ENCODE measurements around the gene CACNA1E.

Gene CACNA1E

GRCh38 chr1:181545395-181545794 is 62.1 kb downstream of the CACNA1E start:
- no peak overlapping the region for H3K4me3 ChIP-seq (replicated peaks in 1 of 2; ENCODE audit: low read depth in 2 of 2, low read length in 2 of 2)
- no peak for TF ChIP-seq CTCF (IDR thresholded peaks at IDR 0.05; ENCODE audit: low read depth, low read length)
- DNase-seq (ENCODE audit: low read depth in 2 of 2), result no peak

GRCh38 chr1:181548497-181548896 is 65.2 kb downstream of the CACNA1E start:
- DNase-seq (ENCODE audit: low read depth in 2 of 2), result no peak
- no peak overlapping the region for H3K4me3 ChIP-seq (replicated peaks in 1 of 2; ENCODE audit: low read depth in 2 of 2, low read length in 2 of 2)
- no peak for TF ChIP-seq CTCF (IDR thresholded peaks at IDR 0.05; ENCODE audit: low read depth, low read length)

GRCh38 chr1:181551249-181551648 is 67.9 kb downstream of the CACNA1E start:
- TF ChIP-seq CTCF (IDR thresholded peaks at IDR 0.05; ENCODE audit: low read depth, low read length), result no peak
- no peak overlapping the region for H3K4me3 ChIP-seq (replicated peaks in 1 of 2; ENCODE audit: low read depth in 2 of 2, low read length in 2 of 2)
- DNase-seq (ENCODE audit: low read depth in 2 of 2), result no peak

DNA sequence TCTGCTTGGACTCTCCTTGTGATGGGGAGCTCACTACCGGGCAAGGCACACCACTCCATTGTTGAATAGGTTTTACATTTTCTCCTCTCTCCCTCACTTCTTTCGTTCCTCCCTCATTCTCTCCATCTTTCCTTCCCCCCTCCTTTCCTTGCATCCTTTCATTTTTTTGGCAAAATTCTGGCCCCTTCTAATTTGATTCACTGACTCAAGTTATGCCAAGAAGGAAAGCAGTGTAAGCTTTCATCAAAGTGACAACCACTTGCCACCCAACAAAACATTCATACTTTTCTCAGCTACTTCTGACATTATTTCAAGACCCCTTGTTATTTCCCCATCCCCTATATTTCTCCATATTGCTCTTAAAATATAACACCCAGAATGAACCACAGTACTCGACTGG is 68.4 kb downstream of the CACNA1E start:
- TF ChIP-seq CTCF (IDR thresholded peaks at IDR 0.05; ENCODE audit: low read depth, low read length), result no peak
- no peak overlapping the region for H3K4me3 ChIP-seq (replicated peaks in 1 of 2; ENCODE audit: low read depth in 2 of 2, low read length in 2 of 2)
- no peak for DNase-seq (ENCODE audit: low read depth in 2 of 2)

DNA sequence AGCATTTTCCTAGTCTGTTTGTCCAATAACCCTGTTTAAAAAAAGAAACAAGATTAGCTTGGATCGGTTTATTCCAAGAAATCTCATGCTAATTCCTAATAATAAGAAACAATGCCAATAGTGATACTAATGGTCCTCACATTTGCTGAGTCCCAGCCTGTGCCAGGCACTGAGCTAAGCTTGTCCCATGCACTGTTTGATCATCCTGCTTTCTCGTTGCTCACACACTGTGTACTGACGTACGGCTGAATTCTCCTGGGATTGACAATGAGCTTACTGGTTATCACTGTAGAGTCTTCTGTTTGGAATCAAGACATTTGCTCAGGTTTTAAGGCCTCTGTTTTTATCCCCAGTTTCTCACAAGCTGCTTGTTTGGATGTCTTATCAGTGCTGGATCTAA is 71.1 kb downstream of the CACNA1E start:
- no peak overlapping the region for H3K4me3 ChIP-seq (replicated peaks in 1 of 2; ENCODE audit: low read depth in 2 of 2, low read length in 2 of 2)
- no peak for DNase-seq (ENCODE audit: low read depth in 2 of 2)
- TF ChIP-seq CTCF (IDR thresholded peaks at IDR 0.05; ENCODE audit: low read depth, low read length), result no peak

DNA sequence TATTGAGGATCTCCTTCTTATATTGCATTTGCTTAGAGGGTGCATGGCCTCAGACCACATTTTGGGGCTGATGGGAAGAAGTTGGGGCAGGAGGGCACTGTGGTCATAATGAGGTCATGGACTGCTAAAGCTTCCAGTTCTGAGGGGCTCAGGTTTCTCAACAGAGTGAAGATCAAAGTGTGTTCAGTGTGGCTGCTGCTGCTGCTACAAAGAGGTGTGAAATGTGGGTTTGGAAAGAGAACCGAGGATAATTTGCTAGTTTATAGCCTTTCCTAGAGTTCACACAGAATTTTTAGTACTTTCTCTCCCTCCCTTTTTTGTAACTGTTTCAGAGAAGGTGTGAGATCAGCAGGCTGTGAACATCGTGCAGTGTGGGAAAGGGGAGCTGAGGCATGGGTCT is 73.3 kb downstream of the CACNA1E start:
- DNase-seq (ENCODE audit: low read depth in 2 of 2), result no peak
- no peak for TF ChIP-seq CTCF (IDR thresholded peaks at IDR 0.05; ENCODE audit: low read depth, low read length)
- no peak overlapping the region for H3K4me3 ChIP-seq (replicated peaks in 1 of 2; ENCODE audit: low read depth in 2 of 2, low read length in 2 of 2)

DNA sequence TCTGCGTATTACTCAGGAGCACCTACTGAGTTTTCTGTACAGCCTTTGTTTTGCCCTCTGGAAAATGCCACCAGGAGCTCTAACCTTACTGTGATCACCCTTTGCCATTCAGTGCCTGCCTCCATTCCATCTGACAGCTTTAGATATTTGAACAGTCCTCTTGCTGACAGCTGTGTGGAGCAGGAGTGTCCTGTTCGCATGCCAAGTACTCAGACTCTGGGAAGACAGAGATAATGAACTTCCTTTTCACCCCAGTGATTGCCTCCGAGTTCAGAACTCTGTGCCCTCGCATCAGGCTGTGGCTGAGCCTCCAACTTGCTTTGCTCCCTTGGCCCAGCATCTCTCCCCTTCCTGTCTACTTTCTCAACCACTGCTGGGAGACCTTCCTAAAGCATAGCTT is 74.0 kb downstream of the CACNA1E start:
- DNase-seq (ENCODE audit: low read depth in 2 of 2), result no peak
- no peak for TF ChIP-seq CTCF (IDR thresholded peaks at IDR 0.05; ENCODE audit: low read depth, low read length)
- H3K4me3 ChIP-seq (replicated peaks in 1 of 2; ENCODE audit: low read depth in 2 of 2, low read length in 2 of 2), result no peak overlapping the region

All from cardiac fibroblast (primary cell).